Testis (tissue), 3 donors: ENCODE results near the gene HSPA1B. TPM values are rescaled to one million over a fixed set of nuclear protein-coding genes. Genes with fewer than 3 reads are reported as not detected.
A peak's percentile ranks its signal among the peaks of the same experiment; 100 is the strongest.

Source experiments
- DNase-seq: peaks from one replicate; pipeline ENCODE4 v3.0.0-alpha.2; 2019
- H3K27ac ChIP-seq, 2 donors: fragments of 200-600 bp; sonication (generic); one replicate each; pipeline ENCODE4 v1.5.1; 2019
- H3K27me3 ChIP-seq: fragments of 200-600 bp; sonication (generic); one replicate; pipeline ENCODE4 v1.5.1; 2019
- H3K36me3 ChIP-seq: fragments of 200-600 bp; sonication (generic); one replicate; pipeline ENCODE4 v1.5.1; 2017; ENCODE audit warnings: low read depth; ENCODE audit errors: missing control alignments
- H3K4me1 ChIP-seq: fragments of 200-600 bp; sonication (generic); one replicate; pipeline ENCODE4 v1.5.1; 2019
- H3K4me3 ChIP-seq, 2 donors: fragments of 200-600 bp; sonication (generic); one replicate each; pipeline ENCODE4 v1.5.1; 2017 to 2019
- H3K9me3 ChIP-seq: fragments of 200-600 bp; sonication (generic); one replicate; pipeline ENCODE4 v1.5.1; 2017
- CTCF ChIP-seq, 3 experiments: fragments of 450-650 bp in 2 of 3; fragments of 200-600 bp in 1 of 3; sonication (generic) in 1 of 3; IDR thresholded peaks; one replicate each; pipeline ENCODE4 v1.5.1; 2016 to 2019; ENCODE audit warnings: antibody characterized with exemption in 3 of 3, mild to moderate bottlenecking in 2 of 3, moderate library complexity in 1 of 3
- POLR2A ChIP-seq: fragments of 450-650 bp; IDR thresholded peaks from one replicate; pipeline ENCODE4 v1.6.1; 2017; ENCODE audit warnings: antibody characterized with exemption, mild to moderate bottlenecking, moderate library complexity
- WGBS, 2 donors: methylation state at CpG; one replicate each; pipeline ENCODE4 v1.1.5; 2018; 5-methylcytosine and 5-hydroxymethylcytosine counted together
- intact Hi-C: fragments of 100-400 bp; cut with DNase I; formaldehyde crosslinking; loops from one replicate; pipeline ENCODE4 v1.15.1; 2023; ENCODE audit warnings: low total_unique reads
- polyA plus RNA-seq: library from polyadenylated mRNA; stranded (reverse); fragments of 350-450 nt; fragmentation: Illumina TruSeq; extraction: RNeasy Lipid Tissue Mini Kit (QIAGEN cat#74804); gene quantifications from one replicate; pipeline ENCODE4 v1.2.3, GENCODE V29; 2014; ENCODE audit warnings: low read depth, low replicate concordance; ENCODE audit not compliant: insufficient read depth
- total RNA-seq, 2 donors: library from RNA; depleted of rRNA; stranded (reverse); fragments of >200 nt; gene quantifications; one replicate each; pipeline ENCODE4 v1.2.3, GENCODE V29; 2016

HSPA1B gene
- total and polyA plus RNA-seq, 3 donors from 2014 or later, result 127 to 204 (median 167) TPM

- intact Hi-C loops, result no loop called here
Observed at GRCh38 chr6:31794294-31794865, 33.2 kb upstream of the HSPA1B start.

GRCh38 chr6:31794866-31795615, 32.5 kb upstream of the HSPA1B start:
- TF ChIP-seq POLR2A (no peak), CTCF (IDR thresholded peaks at IDR 0.05) (no peak)
- H3K27me3 ChIP-seq, result no peaks in the 10 kb centered on the region
- no peaks in the 10 kb centered on the region for H3K36me3 ChIP-seq
- no peak for DNase-seq
- peak overlapping the region; percentile 71 to 97 for H3K27ac ChIP-seq
- intact Hi-C loops, result no loop called here
- peak overlapping the region; percentile 91 to 98 for H3K4me3 ChIP-seq
- no peaks in the 10 kb centered on the region for H3K9me3 ChIP-seq
- peaks cover 13% of the 10 kb centered on the region for H3K4me1 ChIP-seq
- 0 to 1% methylated on average over 38 to 44 of the region's 44 CpGs for WGBS, 2 donors

More at GRCh38 chr6:31794294-31794865, 33.2 kb upstream of the HSPA1B start:
- no peaks in the 10 kb centered on the region for H3K27me3 ChIP-seq
- no peak for DNase-seq
- H3K27ac ChIP-seq, result peak overlapping the region; percentile 71 to 97
- H3K9me3 ChIP-seq, result no peaks in the 10 kb centered on the region
- peaks cover 13% of the 10 kb centered on the region for H3K4me1 ChIP-seq
- no peaks in the 10 kb centered on the region for H3K36me3 ChIP-seq
- TF ChIP-seq CTCF (IDR thresholded peaks at IDR 0.05) (no peak), POLR2A (no peak)
- H3K4me3 ChIP-seq, result peak overlapping the region; percentile 91 to 98
- 11 to 14% methylated on average over 7 of the region's 7 CpGs for WGBS, 2 donors

- Histone ChIP-seq H3K27me3 (no peaks in the 10 kb centered on the region), H3K36me3 (no peaks in the 10 kb centered on the region), H3K9me3 (no peaks in the 10 kb centered on the region), H3K4me1 (peaks cover 13% of the 10 kb centered on the region), H3K4me3 (peak within 1 kb of the TSS; percentile 91 to 98), H3K27ac (peak within 1 kb of the TSS; percentile 71 to 97)
- peak; percentile 88 for DNase-seq
- intact Hi-C loops, result no loop called here
- WGBS, 2 donors, result 0 to 20% methylated on average over 1 to 51 of the region's 75 CpGs
- peak; percentile 76 to 95 (median 91) for TF ChIP-seq CTCF (IDR thresholded peaks at IDR 0.05)
- no peak for TF ChIP-seq POLR2A
Observed at GRCh38 chr6:31795616-31796298, 31.8 kb upstream of the HSPA1B start, which contains the start of gene VARS1. Gene VARS1 (minus strand): TSS chr6:31795752. CDS start chr6:31795217, 535 bp downstream.

GRCh38 chr6:31796993-31797385, 30.5 kb upstream of the HSPA1B start:
- 64 to 82% methylated on average over 2 of the region's 2 CpGs for WGBS, 2 donors
- TF ChIP-seq POLR2A, result no peak
- TF ChIP-seq CTCF (IDR thresholded peaks at IDR 0.05), result no peak

More at GRCh38 chr6:31796993-31797385, 30.5 kb upstream of the HSPA1B start:
- no peaks in the 10 kb centered on the region for H3K9me3 ChIP-seq
- intact Hi-C loops, result no loop called here
- no peaks in the 10 kb centered on the region for H3K36me3 ChIP-seq
- DNase-seq, result no peak
- H3K4me3 ChIP-seq, result no peak overlapping the region
- H3K27me3 ChIP-seq, result no peaks in the 10 kb centered on the region
- H3K27ac ChIP-seq, result no peak overlapping the region
- H3K4me1 ChIP-seq, result peaks cover 13% of the 10 kb centered on the region
